Right lobe of liver (tissue), 6 donors: ENCODE measurements around the gene ALOX12. TPM values are rescaled to one million over a fixed set of nuclear protein-coding genes. Genes with fewer than 3 reads are reported as not detected.

Source experiments
- ATAC-seq, 4 donors: fragments of 200-7000 bp; cut with Tn5 transposase; one replicate each; pipeline ENCODE4 v1.9.1; 2020; ENCODE audit warnings: mild to moderate bottlenecking in 4 of 4, moderate library complexity in 4 of 4
- DNase-seq, 3 donors: peaks; one replicate each; pipeline ENCODE4 v3.0.0-alpha.2; 2020
- H3K27ac ChIP-seq, 3 donors: fragments of 200-600 bp; one replicate each; pipeline ENCODE4 v1.8.0; 2022
- H3K27me3 ChIP-seq, 2 donors: fragments of 200-600 bp; one replicate each; pipeline ENCODE4 v1.8.0; 2022
- H3K36me3 ChIP-seq, 4 donors: fragments of 200-600 bp; sonication (generic) in 1 of 4; one replicate each; pipeline versions ENCODE4 v1.5.1 to v1.8.0; 2017 to 2022; ENCODE audit warnings: control low read depth in 1 of 4
- H3K4me1 ChIP-seq, 4 donors: fragments of 200-600 bp; sonication (generic) in 1 of 4; one replicate each; pipeline versions ENCODE4 v1.5.1 to v1.8.0; 2017 to 2022; ENCODE audit warnings: control low read depth in 1 of 4
- H3K4me3 ChIP-seq, 3 donors: fragments of 200-600 bp; one replicate each; pipeline ENCODE4 v1.8.0; 2022
- H3K9me3 ChIP-seq, 4 donors: fragments of 200-600 bp; sonication (generic) in 1 of 4; one replicate each; pipeline versions ENCODE4 v1.5.1 to v1.8.0; 2017 to 2022; ENCODE audit warnings: control low read depth in 1 of 4
- POLR2A ChIP-seq: fragments of 450-650 bp; IDR thresholded peaks from one replicate; pipeline ENCODE4 v1.6.1; 2017; ENCODE audit warnings: antibody characterized with exemption, mild to moderate bottlenecking
- WGBS: methylation state at CpG from one replicate; pipeline ENCODE4 v1.1.6; 2018; ENCODE audit warnings: low coverage, low lambda C conversion rate; ENCODE audit not compliant: insufficient coverage; ENCODE audit errors: missing lambda C conversion rate; 5-methylcytosine and 5-hydroxymethylcytosine counted together
- intact Hi-C, 2 donors: fragments of 100-400 bp; cut with DNase I; formaldehyde crosslinking; loops; one replicate each; pipeline versions ENCODE4 v1.11.2 to v1.14.1; 2022
- total RNA-seq, 6 experiments: library from RNA; depleted of rRNA in 2 of 6; stranded (reverse); fragments of >200 nt in 2 of 6; fragmentation: NEBNext Ultra II Directional in 3 of 6; extraction: Animal tissue kit (Norgen Biotek cat#: 25700) in 3 of 6; gene quantifications; one replicate each; pipeline versions ENCODE4 v1.1.0 to v1.2.4, GENCODE V29; 2016 to 2023
- TF ChIP-seq, protein P1 (sequence below), 4 donors: fragments of 200-600 bp in 3 of 4; fragments of 450-650 bp in 1 of 4; IDR thresholded peaks; one replicate each; pipeline versions ENCODE4 v1.5.1 to v1.8.0; 2016 to 2022; ENCODE audit warnings: antibody characterized with exemption in 4 of 4, mild to moderate bottlenecking in 2 of 4
- donor health status: DM: no; HTN: yes; CAD: no.
- donor health status: DM: no; HTN: no; CAD: no.
- donor health status: DM: no; HTN: no; CAD: no.
- donor health status: DM: no; HTN: yes; CAD: no.
- donor health status: DM: no; HTN: yes; CAD: no.

The ALOX12 gene
- total RNA-seq, 6 experiments from 2014 or later = 0.17 to 0.27 TPM; not detected in 4

DNA sequence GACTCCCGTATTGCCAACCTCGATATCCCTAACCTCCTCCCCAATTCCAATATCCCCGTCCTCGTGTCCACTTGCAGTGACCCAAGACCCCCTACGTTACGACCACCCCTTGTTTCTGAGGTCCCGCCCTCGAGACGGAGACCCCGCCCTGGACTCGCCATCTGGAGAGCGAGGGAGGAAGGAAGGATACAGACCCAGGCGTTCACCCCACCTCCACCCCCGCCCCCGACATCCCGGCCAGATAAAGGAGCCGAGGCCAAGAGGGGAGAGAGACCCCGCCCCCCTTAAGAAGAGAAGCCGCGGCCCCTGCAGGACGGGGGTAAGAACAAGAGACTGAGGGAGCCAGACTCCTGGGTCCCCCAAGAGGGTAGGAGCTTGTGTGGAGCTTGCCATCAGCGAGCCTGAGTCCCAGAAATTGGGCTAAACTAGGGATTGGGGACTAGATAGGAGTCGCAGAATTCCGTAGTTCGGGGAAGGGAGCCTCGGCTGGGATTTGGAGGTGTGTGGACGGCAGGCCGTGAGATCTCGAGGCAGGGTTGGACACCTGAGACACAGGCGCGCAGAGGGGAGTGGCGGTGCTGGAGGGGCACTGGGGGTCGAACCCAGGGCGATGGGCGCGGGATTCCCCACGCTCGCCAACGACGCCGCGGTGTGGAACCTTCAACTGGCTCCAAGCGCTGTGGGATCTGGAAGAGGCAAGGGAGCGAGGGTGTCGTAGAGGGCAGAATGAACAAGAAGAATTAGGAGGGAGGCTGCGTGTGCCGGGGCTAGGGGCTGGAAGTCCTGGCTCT is 27.1 kb downstream of the ALOX12 start, which contains the start of gene BCL6B:
Gene BCL6B (plus strand): TSS at position 270 of the 791 bp plus-strand sequence. CDS start 622 bp downstream, outside the sequence.
- Histone ChIP-seq H3K9me3 (no peaks in the 10 kb centered on the region), H3K27ac (peak within 1 kb of the TSS; percentile 59 to 72 (median 72)), H3K27me3 (no peaks in the 10 kb centered on the region), H3K4me3 (peak within 1 kb of the TSS; percentile 27 to 38 (median 36)), H3K4me1 (peaks cover 0 to 10% (median 0%) of the 10 kb centered on the region in 4 donors), H3K36me3 (no peaks in the 10 kb centered on the region)
- WGBS = 12% methylated on average over 28 of the region's 47 CpGs
- DNase-seq (peak in 1 of 3 donors; percentile 65), ATAC-seq (peak in 3 of 4 donors; percentile 0 to 4 (median 3))
- intact Hi-C loops = no loop called here
- TF ChIP-seq, protein P1, sequence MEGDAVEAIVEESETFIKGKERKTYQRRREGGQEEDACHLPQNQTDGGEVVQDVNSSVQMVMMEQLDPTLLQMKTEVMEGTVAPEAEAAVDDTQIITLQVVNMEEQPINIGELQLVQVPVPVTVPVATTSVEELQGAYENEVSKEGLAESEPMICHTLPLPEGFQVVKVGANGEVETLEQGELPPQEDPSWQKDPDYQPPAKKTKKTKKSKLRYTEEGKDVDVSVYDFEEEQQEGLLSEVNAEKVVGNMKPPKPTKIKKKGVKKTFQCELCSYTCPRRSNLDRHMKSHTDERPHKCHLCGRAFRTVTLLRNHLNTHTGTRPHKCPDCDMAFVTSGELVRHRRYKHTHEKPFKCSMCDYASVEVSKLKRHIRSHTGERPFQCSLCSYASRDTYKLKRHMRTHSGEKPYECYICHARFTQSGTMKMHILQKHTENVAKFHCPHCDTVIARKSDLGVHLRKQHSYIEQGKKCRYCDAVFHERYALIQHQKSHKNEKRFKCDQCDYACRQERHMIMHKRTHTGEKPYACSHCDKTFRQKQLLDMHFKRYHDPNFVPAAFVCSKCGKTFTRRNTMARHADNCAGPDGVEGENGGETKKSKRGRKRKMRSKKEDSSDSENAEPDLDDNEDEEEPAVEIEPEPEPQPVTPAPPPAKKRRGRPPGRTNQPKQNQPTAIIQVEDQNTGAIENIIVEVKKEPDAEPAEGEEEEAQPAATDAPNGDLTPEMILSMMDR (IDR thresholded peaks at IDR 0.05) = no peak
- TF ChIP-seq POLR2A = no peak

DNA sequence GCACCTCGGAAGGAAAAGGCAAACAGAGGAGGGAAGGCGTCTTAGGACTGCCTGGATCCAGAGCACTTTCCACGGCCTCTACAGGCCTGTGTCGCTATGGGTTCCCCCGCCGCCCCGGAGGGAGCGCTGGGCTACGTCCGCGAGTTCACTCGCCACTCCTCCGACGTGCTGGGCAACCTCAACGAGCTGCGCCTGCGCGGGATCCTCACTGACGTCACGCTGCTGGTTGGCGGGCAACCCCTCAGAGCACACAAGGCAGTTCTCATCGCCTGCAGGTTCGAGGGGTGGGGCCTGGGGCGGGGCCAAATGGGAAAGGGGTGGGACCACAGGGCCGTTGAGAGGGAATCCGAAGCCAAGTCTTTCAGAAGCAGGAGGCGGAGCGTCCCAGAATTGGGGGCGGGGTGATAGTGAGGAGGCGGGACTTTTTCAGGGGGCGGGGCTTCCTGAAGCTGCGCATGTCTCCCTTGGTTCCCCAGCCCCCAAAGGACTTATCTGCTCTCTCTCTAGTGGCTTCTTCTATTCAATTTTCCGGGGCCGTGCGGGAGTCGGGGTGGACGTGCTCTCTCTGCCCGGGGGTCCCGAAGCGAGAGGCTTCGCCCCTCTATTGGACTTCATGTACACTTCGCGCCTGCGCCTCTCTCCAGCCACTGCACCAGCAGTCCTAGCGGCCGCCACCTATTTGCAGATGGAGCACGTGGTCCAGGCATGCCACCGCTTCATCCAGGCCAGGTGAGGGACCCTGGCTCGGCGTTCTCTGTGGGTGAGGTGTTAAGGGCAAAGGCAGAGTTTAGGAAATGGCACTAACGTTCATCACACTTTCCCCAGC is 27.9 kb downstream of the ALOX12 start:
- Histone ChIP-seq H3K27me3 (no peaks in the 10 kb centered on the region), H3K4me3 (peak overlapping the region; percentile 15 to 27 (median 25)), H3K4me1 (peaks cover 0 to 10% (median 0%) of the 10 kb centered on the region in 4 donors), H3K9me3 (no peaks in the 10 kb centered on the region), H3K27ac (peak overlapping the region; percentile 59 to 72 (median 72)), H3K36me3 (no peaks in the 10 kb centered on the region)
- TF ChIP-seq POLR2A = peak; percentile 57
- TF ChIP-seq, protein P1 (IDR thresholded peaks at IDR 0.05) = no peak
- WGBS = 37% methylated on average over 20 of the region's 51 CpGs
- DNase-seq = peak; percentile 93 to 96 (median 95)
- intact Hi-C loops = no loop called here
- ATAC-seq = peak; percentile 63 to 74 (median 72)

DNA sequence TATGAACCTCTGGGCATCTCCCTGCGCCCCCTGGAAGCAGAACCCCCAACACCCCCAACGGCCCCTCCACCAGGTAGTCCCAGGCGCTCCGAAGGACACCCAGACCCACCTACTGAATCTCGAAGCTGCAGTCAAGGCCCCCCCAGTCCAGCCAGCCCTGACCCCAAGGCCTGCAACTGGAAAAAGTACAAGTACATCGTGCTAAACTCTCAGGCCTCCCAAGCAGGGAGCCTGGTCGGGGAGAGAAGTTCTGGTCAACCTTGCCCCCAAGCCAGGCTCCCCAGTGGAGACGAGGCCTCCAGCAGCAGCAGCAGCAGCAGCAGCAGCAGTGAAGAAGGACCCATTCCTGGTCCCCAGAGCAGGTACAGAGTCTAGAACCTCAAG is 28.5 kb downstream of the ALOX12 start:
- Histone ChIP-seq H3K36me3 (no peaks in the 10 kb centered on the region), H3K4me1 (peaks cover 0 to 10% (median 0%) of the 10 kb centered on the region in 4 donors), H3K9me3 (no peaks in the 10 kb centered on the region), H3K27ac (no peak overlapping the region), H3K27me3 (no peaks in the 10 kb centered on the region), H3K4me3 (no peak overlapping the region)
- no peak for DNase-seq
- 37% methylated on average over 3 of the region's 8 CpGs for WGBS
- no peak for TF ChIP-seq POLR2A
- TF ChIP-seq, protein P1 (IDR thresholded peaks at IDR 0.05) = no peak
- ATAC-seq = no peak
- intact Hi-C loops = no loop called here

DNA sequence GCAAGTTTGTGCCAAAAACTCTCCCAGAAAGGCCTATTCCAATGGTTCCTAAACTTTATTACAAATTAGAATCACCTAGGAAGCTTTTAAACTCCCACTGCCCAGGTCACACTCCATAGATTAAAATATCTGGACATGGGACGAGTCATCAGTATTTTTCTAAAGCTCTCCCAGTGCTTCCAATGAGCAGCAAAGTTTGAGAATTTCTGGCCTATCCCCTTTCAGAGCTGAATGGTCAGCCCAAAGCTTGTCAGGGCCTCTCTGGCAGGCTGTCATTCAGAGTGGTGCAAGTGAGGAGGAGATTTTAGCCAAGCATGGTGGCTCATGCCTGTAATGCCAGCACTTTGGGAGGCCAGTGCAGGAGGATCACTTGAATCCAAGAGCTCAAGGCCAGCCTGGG is 29.4 kb downstream of the ALOX12 start:
- intact Hi-C loops = no loop called here
- Histone ChIP-seq H3K36me3 (no peaks in the 10 kb centered on the region), H3K4me1 (peaks cover 0 to 10% (median 0%) of the 10 kb centered on the region in 4 donors), H3K27me3 (no peaks in the 10 kb centered on the region), H3K4me3 (no peak overlapping the region), H3K9me3 (no peaks in the 10 kb centered on the region), H3K27ac (no peak overlapping the region)
- TF ChIP-seq, protein P1 (IDR thresholded peaks at IDR 0.05) = no peak
- TF ChIP-seq POLR2A = no peak
- ATAC-seq (no peak), DNase-seq (no peak)
- WGBS = 64% methylated on average over 1 of the region's 1 CpG
